A549 (cell line): ENCODE results near the gene CALN1. TPM values are rescaled to one million over a fixed set of nuclear protein-coding genes. Genes with fewer than 3 reads are reported as not detected.

Experiments
- ATAC-seq, 2 experiments: fragments of 200-7000 bp in 1 of 2; fragments of >200 bp in 1 of 2; cut with Nextera tagmentation in 1 of 2; cut with Tn5 transposase in 1 of 2; 3 replicates each; pipeline versions ENCODE4 v1.8.0 to v1.9.1; 2018 to 2020; ENCODE audit warnings: mild to moderate bottlenecking in 1 of 2, moderate library complexity in 1 of 2
- CTCF ChIA-PET: fragments of 300-600 bp; sonication (Branson Sonifier 250); formaldehyde crosslinking; extraction: SDS; loops from one replicate; lab custom pipeline; 2021; ENCODE audit warnings: antibody characterized with exemption, inconsistent platforms; lab: Yijun Ruan, JAX
- POLR2A ChIA-PET: fragments of 350-600 bp; formaldehyde crosslinking; extraction: SDS; loops from one replicate; lab custom pipeline; 2021; ENCODE audit warnings: antibody characterized with exemption, inconsistent platforms; lab: Yijun Ruan, JAX
- DNase-seq, 2 experiments: peaks; one replicate each; pipeline versions ENCODE4 v3.0.0 to v3.0.0-alpha.2; 2011 to 2016; ENCODE audit warnings: low read depth in 1 of 2, low spot score in 1 of 2
- FAIRE-seq: peaks from 2 replicates; lab custom pipeline; 2011; peaks lifted over from hg19 to GRCh38; lab: Jason Lieb, UNC
- H3K27ac ChIP-seq, 2 experiments: fragments of >200 bp; sonication (Bioruptor Twin); formaldehyde crosslinking; 3 replicates each; pipeline ENCODE4 v1.5.1; 2016 to 2017
- H3K4me1 ChIP-seq: fragments of >200 bp; sonication (Bioruptor Twin); formaldehyde crosslinking; 3 replicates; pipeline ENCODE4 v1.6.1; 2016
- H3K4me2 ChIP-seq: fragments of >200 bp; sonication (Bioruptor Twin); formaldehyde crosslinking; 3 replicates; pipeline ENCODE4 v1.6.1; 2016
- H3K4me3 ChIP-seq: fragments of >200 bp; sonication (Bioruptor Twin); formaldehyde crosslinking; 3 replicates; pipeline ENCODE4 v1.5.1; 2016
- H3K9me3 ChIP-seq: fragments of >200 bp; sonication (Bioruptor Twin); formaldehyde crosslinking; 3 replicates; pipeline ENCODE4 v1.6.1; 2016
- ATOH8 ChIP-seq: fragments of 250-450 bp; sonication (Bioruptor Pico); IDR thresholded peaks from 2 replicates; pipeline ENCODE4 v1.5.0; 2020; ENCODE audit warnings: low read depth, mild to moderate bottlenecking, moderate library complexity
- BCL3 ChIP-seq: fragments of >200 bp; sonication (Bioruptor Twin); formaldehyde crosslinking; IDR thresholded peaks from 3 replicates; pipeline ENCODE4 v1.6.1; 2016
- BHLHE40 ChIP-seq: IDR thresholded peaks from 2 replicates; pipeline ENCODE4 v1.6.1; 2012; ENCODE audit warnings: low read depth, low read length, inconsistent platforms
- CBX8 ChIP-seq: fragments of 200-600 bp; sonication (generic); IDR thresholded peaks from 2 replicates; pipeline ENCODE4 v1.6.1; 2016
- EHMT2 ChIP-seq: fragments of 200-600 bp; sonication (generic); IDR thresholded peaks from 2 replicates; pipeline ENCODE4 v1.6.1; 2016; ENCODE audit warnings: antibody characterized with exemption, low read depth, mild to moderate bottlenecking, moderate library complexity
- ELK1 ChIP-seq: fragments of 150-350 bp; IDR thresholded peaks from 2 replicates; pipeline ENCODE4 v1.6.1; 2014; ENCODE audit warnings: low read depth, mild to moderate bottlenecking, low read length
- FOSB ChIP-seq: fragments of 250-450 bp; sonication (Bioruptor Pico); IDR thresholded peaks from 2 replicates; pipeline ENCODE4 v1.5.0; 2020; ENCODE audit warnings: mild to moderate bottlenecking, moderate library complexity
- GATA3 ChIP-seq: IDR thresholded peaks from 2 replicates; pipeline ENCODE4 v1.6.1; 2012; ENCODE audit warnings: borderline replicate concordance
- HDAC2 ChIP-seq: fragments of 200-600 bp; sonication (generic); IDR thresholded peaks from 2 replicates; pipeline ENCODE4 v1.6.1; 2016
- HOXA7 ChIP-seq: fragments of 250-450 bp; sonication (Bioruptor Pico); IDR thresholded peaks from 2 replicates; pipeline ENCODE4 v1.5.0; 2020; ENCODE audit warnings: mild to moderate bottlenecking, moderate library complexity
- HOXB5 ChIP-seq: fragments of 250-450 bp; sonication (Bioruptor Pico); IDR thresholded peaks from 2 replicates; pipeline ENCODE4 v1.5.0; 2020; ENCODE audit warnings: mild to moderate bottlenecking, moderate library complexity
- JUNB ChIP-seq: fragments of >200 bp; sonication (Bioruptor Twin); formaldehyde crosslinking; IDR thresholded peaks from 2 replicates; pipeline ENCODE4 v1.6.1; 2016
- KDM1A ChIP-seq: fragments of 200-600 bp; sonication (generic); IDR thresholded peaks from 2 replicates; pipeline ENCODE4 v1.6.1; 2016; ENCODE audit warnings: low read depth, mild to moderate bottlenecking
- MAZ ChIP-seq: fragments of 150-350 bp; IDR thresholded peaks from 2 replicates; pipeline ENCODE4 v1.6.1; 2014; ENCODE audit warnings: antibody characterized with exemption, low read depth, low read length, borderline replicate concordance
- PHF8 ChIP-seq: fragments of 200-600 bp; sonication (generic); IDR thresholded peaks from 2 replicates; pipeline ENCODE4 v1.6.1; 2016; ENCODE audit warnings: low read depth, mild to moderate bottlenecking, antibody characterized with exemption, moderate library complexity, borderline replicate concordance
- POLR2A ChIP-seq: IDR thresholded peaks from 2 replicates; pipeline ENCODE4 v1.6.1; 2012; ENCODE audit warnings: mild to moderate bottlenecking, low read length
- RAD21 ChIP-seq, 2 experiments: fragments of >200 bp in 1 of 2; sonication (Bioruptor Twin) in 1 of 2; formaldehyde crosslinking in 1 of 2; IDR thresholded peaks in 1 of 2; conservative IDR thresholded peaks in 1 of 2; 2 replicates in 1 of 2; 3 replicates in 1 of 2; pipeline ENCODE4 v1.6.1; 2012 to 2018; ENCODE audit warnings: inconsistent platforms in 1 of 2
- RARB ChIP-seq: fragments of 250-450 bp; sonication (Bioruptor Pico); IDR thresholded peaks from 2 replicates; pipeline ENCODE4 v1.8.0; 2021; ENCODE audit warnings: mild to moderate bottlenecking, moderate library complexity
- RCOR1 ChIP-seq: fragments of 150-350 bp; IDR thresholded peaks from 2 replicates; pipeline ENCODE4 v1.6.1; 2014; ENCODE audit warnings: antibody characterized with exemption, low read length, low read depth
- RNF2 ChIP-seq: fragments of 200-600 bp; sonication (generic); IDR thresholded peaks from 2 replicates; pipeline ENCODE4 v1.6.1; 2016; ENCODE audit warnings: low read depth, mild to moderate bottlenecking, antibody characterized with exemption, moderate library complexity, borderline replicate concordance
- TP53 ChIP-seq: fragments of 250-450 bp; sonication (Bioruptor Pico); IDR thresholded peaks from 2 replicates; pipeline ENCODE4 v1.5.0; 2021; ENCODE audit warnings: mild to moderate bottlenecking, moderate library complexity
- ZC3H11A ChIP-seq: fragments of 450-650 bp; IDR thresholded peaks from 2 replicates; pipeline ENCODE4 v1.6.1; 2014; ENCODE audit warnings: antibody characterized with exemption, mild to moderate bottlenecking
- ZFP36 ChIP-seq: fragments of 450-650 bp; IDR thresholded peaks from 2 replicates; pipeline ENCODE4 v1.6.1; 2014; ENCODE audit warnings: borderline replicate concordance; ENCODE audit not compliant: partially characterized antibody
- WGBS: methylation state at CpG from one replicate; pipeline ENCODE4 v1.1.6; 2017; ENCODE audit errors: missing lambda C conversion rate; 5-methylcytosine and 5-hydroxymethylcytosine counted together
- polyA plus RNA-seq, 4 experiments: library from polyadenylated mRNA; depleted of rRNA in 3 of 4; stranded (reverse); fragments of >200 nt; fragmentation: RNase III in 1 of 4; extraction: RNeasy Plus Mini Kit Qiagen cat#74134 plus additional on column Dnase treatment in 1 of 4; gene quantifications; 2 replicates in 3 of 4; 3 replicates in 1 of 4; pipeline ENCODE4 v1.2.3, GENCODE V29; 2011 to 2017
- TF ChIP-seq, protein P1 (sequence below): IDR thresholded peaks from 2 replicates; pipeline ENCODE4 v1.6.1; 2012; ENCODE audit warnings: low read depth, borderline replicate concordance
- TF ChIP-seq, protein P2 (sequence below): fragments of >200 bp; sonication (Bioruptor Twin); formaldehyde crosslinking; IDR thresholded peaks from 3 replicates; pipeline ENCODE4 v1.5.1; 2016
- TF ChIP-seq, protein P3 (sequence below): fragments of >200 bp; sonication (Bioruptor Twin); formaldehyde crosslinking; IDR thresholded peaks from 2 replicates; pipeline ENCODE4 v1.6.1; 2016
- TF ChIP-seq, protein P4 (sequence below): fragments of 200-600 bp; sonication (generic); IDR thresholded peaks from 2 replicates; pipeline ENCODE4 v1.6.1; 2016; ENCODE audit warnings: antibody characterized with exemption, mild to moderate bottlenecking, moderate library complexity

CALN1 gene
- polyA plus RNA-seq, 2 of the 4 experiments (the other 2 are of a cell fraction), result not detected

GRCh38 chr7:72298912-72299311, 113.2 kb downstream of the CALN1 start:
- FAIRE-seq, result no peak
- no peak for TF ChIP-seq KDM1A
- TF ChIP-seq HOXB5 (CRISPR knock-in tag), result no peak
- no peak for TF ChIP-seq BHLHE40
- TF ChIP-seq, protein P1, sequence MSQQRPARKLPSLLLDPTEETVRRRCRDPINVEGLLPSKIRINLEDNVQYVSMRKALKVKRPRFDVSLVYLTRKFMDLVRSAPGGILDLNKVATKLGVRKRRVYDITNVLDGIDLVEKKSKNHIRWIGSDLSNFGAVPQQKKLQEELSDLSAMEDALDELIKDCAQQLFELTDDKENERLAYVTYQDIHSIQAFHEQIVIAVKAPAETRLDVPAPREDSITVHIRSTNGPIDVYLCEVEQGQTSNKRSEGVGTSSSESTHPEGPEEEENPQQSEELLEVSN, result no peak
- no peak for TF ChIP-seq ATOH8 (CRISPR knock-in tag)
- TF ChIP-seq FOSB, result no peak
- TF ChIP-seq PHF8, result no peak
- TF ChIP-seq RNF2, result no peak
- no peak for TF ChIP-seq CBX8
- TF ChIP-seq ELK1, result no peak
- no peak for TF ChIP-seq HDAC2
- TF ChIP-seq ZFP36, result no peak
- TF ChIP-seq ZC3H11A, result no peak
- TF ChIP-seq, protein P2, sequence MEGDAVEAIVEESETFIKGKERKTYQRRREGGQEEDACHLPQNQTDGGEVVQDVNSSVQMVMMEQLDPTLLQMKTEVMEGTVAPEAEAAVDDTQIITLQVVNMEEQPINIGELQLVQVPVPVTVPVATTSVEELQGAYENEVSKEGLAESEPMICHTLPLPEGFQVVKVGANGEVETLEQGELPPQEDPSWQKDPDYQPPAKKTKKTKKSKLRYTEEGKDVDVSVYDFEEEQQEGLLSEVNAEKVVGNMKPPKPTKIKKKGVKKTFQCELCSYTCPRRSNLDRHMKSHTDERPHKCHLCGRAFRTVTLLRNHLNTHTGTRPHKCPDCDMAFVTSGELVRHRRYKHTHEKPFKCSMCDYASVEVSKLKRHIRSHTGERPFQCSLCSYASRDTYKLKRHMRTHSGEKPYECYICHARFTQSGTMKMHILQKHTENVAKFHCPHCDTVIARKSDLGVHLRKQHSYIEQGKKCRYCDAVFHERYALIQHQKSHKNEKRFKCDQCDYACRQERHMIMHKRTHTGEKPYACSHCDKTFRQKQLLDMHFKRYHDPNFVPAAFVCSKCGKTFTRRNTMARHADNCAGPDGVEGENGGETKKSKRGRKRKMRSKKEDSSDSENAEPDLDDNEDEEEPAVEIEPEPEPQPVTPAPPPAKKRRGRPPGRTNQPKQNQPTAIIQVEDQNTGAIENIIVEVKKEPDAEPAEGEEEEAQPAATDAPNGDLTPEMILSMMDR, result no peak
- TF ChIP-seq MAZ, result no peak
- no peak for TF ChIP-seq RAD21 (conservative IDR thresholded peaks at IDR 0.05 in 1 of 2, IDR thresholded peaks at IDR 0.05 in 1 of 2)
- no peak for TF ChIP-seq RCOR1
- TF ChIP-seq JUNB, result no peak
- TF ChIP-seq, protein P3, sequence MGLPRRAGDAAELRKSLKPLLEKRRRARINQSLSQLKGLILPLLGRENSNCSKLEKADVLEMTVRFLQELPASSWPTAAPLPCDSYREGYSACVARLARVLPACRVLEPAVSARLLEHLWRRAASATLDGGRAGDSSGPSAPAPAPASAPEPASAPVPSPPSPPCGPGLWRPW, result no peak
- TF ChIP-seq TP53 (CRISPR knock-in tag), result no peak
- Histone ChIP-seq H3K4me2 (no peak overlapping the region), H3K9me3 (no peaks in the 10 kb centered on the region), H3K4me3 (no peak overlapping the region), H3K27ac (no peak overlapping the region), H3K4me1 (no peaks in the 10 kb centered on the region)
- ChIA-PET POLR2A (interaction anchor here (0.7 kb wide), 1 partner anchor 280 kb away, joined by 4 read pairs; no protein-coding TSS in a partner anchor), CTCF (no interaction called here)
- 10% methylated on average over 1 of the region's 1 CpG for WGBS
- DNase-seq, result no peak
- ATAC-seq, result no peak

- WGBS, result 51% methylated on average over 5 of the region's 5 CpGs
- no peak for DNase-seq
- H3K9me3 ChIP-seq, result no peaks in the 10 kb centered on the region
- no peak overlapping the region for H3K27ac ChIP-seq
- no peak for ATAC-seq
- H3K4me3 ChIP-seq, result no peak overlapping the region
- ChIA-PET CTCF (no interaction called here), POLR2A (no interaction called here)
- no peak overlapping the region for H3K4me2 ChIP-seq
- no peaks in the 10 kb centered on the region for H3K4me1 ChIP-seq
- no peak for FAIRE-seq
- no peak for TF ChIP-seq RCOR1
- no peak for TF ChIP-seq CBX8
- TF ChIP-seq RARB (CRISPR knock-in tag), result no peak
- TF ChIP-seq, protein P3, result no peak
- TF ChIP-seq ELK1, result no peak
- TF ChIP-seq, protein P4, sequence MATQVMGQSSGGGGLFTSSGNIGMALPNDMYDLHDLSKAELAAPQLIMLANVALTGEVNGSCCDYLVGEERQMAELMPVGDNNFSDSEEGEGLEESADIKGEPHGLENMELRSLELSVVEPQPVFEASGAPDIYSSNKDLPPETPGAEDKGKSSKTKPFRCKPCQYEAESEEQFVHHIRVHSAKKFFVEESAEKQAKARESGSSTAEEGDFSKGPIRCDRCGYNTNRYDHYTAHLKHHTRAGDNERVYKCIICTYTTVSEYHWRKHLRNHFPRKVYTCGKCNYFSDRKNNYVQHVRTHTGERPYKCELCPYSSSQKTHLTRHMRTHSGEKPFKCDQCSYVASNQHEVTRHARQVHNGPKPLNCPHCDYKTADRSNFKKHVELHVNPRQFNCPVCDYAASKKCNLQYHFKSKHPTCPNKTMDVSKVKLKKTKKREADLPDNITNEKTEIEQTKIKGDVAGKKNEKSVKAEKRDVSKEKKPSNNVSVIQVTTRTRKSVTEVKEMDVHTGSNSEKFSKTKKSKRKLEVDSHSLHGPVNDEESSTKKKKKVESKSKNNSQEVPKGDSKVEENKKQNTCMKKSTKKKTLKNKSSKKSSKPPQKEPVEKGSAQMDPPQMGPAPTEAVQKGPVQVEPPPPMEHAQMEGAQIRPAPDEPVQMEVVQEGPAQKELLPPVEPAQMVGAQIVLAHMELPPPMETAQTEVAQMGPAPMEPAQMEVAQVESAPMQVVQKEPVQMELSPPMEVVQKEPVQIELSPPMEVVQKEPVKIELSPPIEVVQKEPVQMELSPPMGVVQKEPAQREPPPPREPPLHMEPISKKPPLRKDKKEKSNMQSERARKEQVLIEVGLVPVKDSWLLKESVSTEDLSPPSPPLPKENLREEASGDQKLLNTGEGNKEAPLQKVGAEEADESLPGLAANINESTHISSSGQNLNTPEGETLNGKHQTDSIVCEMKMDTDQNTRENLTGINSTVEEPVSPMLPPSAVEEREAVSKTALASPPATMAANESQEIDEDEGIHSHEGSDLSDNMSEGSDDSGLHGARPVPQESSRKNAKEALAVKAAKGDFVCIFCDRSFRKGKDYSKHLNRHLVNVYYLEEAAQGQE, result no peak
- TF ChIP-seq EHMT2, result no peak
- no peak for TF ChIP-seq RNF2
- TF ChIP-seq GATA3, result no peak
- TF ChIP-seq POLR2A, result no peak
- TF ChIP-seq HOXA7 (CRISPR knock-in tag), result no peak
- no peak for TF ChIP-seq JUNB
- no peak for TF ChIP-seq BCL3
Observed at GRCh38 chr7:72298091-72298490, 114.0 kb downstream of the CALN1 start.
